ENCODE data around the gene ATF6. TPM values are rescaled to one million over a fixed set of nuclear protein-coding genes. Genes with fewer than 3 reads are reported as not detected.

Gene ATF6
- total RNA-seq, 1 donor from 2014 or later = 22.9 TPM

- no peak for DNase-seq (ENCODE audit: extremely low spot score, unreplicated experiment)
- Mint-ChIP-seq H3K9me3 (no peaks in the 10 kb centered on the region), H3K4me1 (ENCODE audit: unreplicated experiment) (peaks cover 5% of the 10 kb centered on the region), H3K4me3 (no peak overlapping the region), H3K36me3 (peaks cover 5% of the 10 kb centered on the region), H3K27me3 (no peaks in the 10 kb centered on the region), H3K27ac (peak overlapping the region; percentile 9)
- TF ChIP-seq CTCF (conservative IDR thresholded peaks at IDR 0.05) = no peak
These were observed 208.1 kb downstream of the ATF6 start for GRCh38 chr1:161973924-161974845.

- H3K4me3 Mint-ChIP-seq = no peak overlapping the region
- H3K27me3 Mint-ChIP-seq = no peaks in the 10 kb centered on the region
- TF ChIP-seq CTCF (conservative IDR thresholded peaks at IDR 0.05) = no peak
- H3K27ac Mint-ChIP-seq = no peak overlapping the region
- no peaks in the 10 kb centered on the region for H3K9me3 Mint-ChIP-seq
- no peak for DNase-seq (ENCODE audit: extremely low spot score, unreplicated experiment)
- H3K4me1 Mint-ChIP-seq (ENCODE audit: unreplicated experiment) = peaks cover 15% of the 10 kb centered on the region
- H3K36me3 Mint-ChIP-seq = peaks cover 12% of the 10 kb centered on the region
These were observed 212.1 kb downstream of the ATF6 start for GRCh38 chr1:161978011-161978790.

- Mint-ChIP-seq H3K27me3 (no peaks in the 10 kb centered on the region), H3K27ac (no peak overlapping the region), H3K9me3 (peaks cover 5% of the 10 kb centered on the region), H3K4me1 (ENCODE audit: unreplicated experiment) (peaks cover 10% of the 10 kb centered on the region), H3K36me3 (peaks cover 21% of the 10 kb centered on the region), H3K4me3 (no peak overlapping the region)
- DNase-seq (ENCODE audit: extremely low spot score, unreplicated experiment) = no peak
- TF ChIP-seq CTCF (conservative IDR thresholded peaks at IDR 0.05) = no peak
These were observed 215.0 kb downstream of the ATF6 start for GRCh38 chr1:161981126-161981525.

- DNase-seq (ENCODE audit: extremely low spot score, unreplicated experiment) = no peak
- H3K4me3 Mint-ChIP-seq = no peak overlapping the region
- peaks cover 21% of the 10 kb centered on the region for H3K36me3 Mint-ChIP-seq
- no peaks in the 10 kb centered on the region for H3K27me3 Mint-ChIP-seq
- peaks cover 6% of the 10 kb centered on the region for H3K9me3 Mint-ChIP-seq
- no peak overlapping the region for H3K27ac Mint-ChIP-seq
- peaks cover 10% of the 10 kb centered on the region for H3K4me1 Mint-ChIP-seq (ENCODE audit: unreplicated experiment)
- no peak for TF ChIP-seq CTCF (conservative IDR thresholded peaks at IDR 0.05)
These were observed 215.8 kb downstream of the ATF6 start for GRCh38 chr1:161981735-161982506.

GRCh38 chr1:161982507-161982895 lies 216.4 kb downstream of the ATF6 start:
- H3K36me3 Mint-ChIP-seq = peaks cover 27% of the 10 kb centered on the region
- H3K27me3 Mint-ChIP-seq = no peaks in the 10 kb centered on the region
- no peak for DNase-seq (ENCODE audit: extremely low spot score, unreplicated experiment)
- peaks cover 10% of the 10 kb centered on the region for H3K4me1 Mint-ChIP-seq (ENCODE audit: unreplicated experiment)
- H3K9me3 Mint-ChIP-seq = peaks cover 12% of the 10 kb centered on the region
- H3K27ac Mint-ChIP-seq = no peak overlapping the region
- H3K4me3 Mint-ChIP-seq = no peak overlapping the region
- TF ChIP-seq CTCF (conservative IDR thresholded peaks at IDR 0.05) = no peak
